HCT116 (cell line): Measurements from ENCODE around the gene ARID3A. TPM values are rescaled to one million over a fixed set of nuclear protein-coding genes. Genes with fewer than 3 reads are reported as not detected.

Experiments used
- ATAC-seq: fragments of 200-7000 bp; cut with Tn5 transposase; 2 replicates; pipeline ENCODE4 v1.9.1; 2020; ENCODE audit warnings: mild to moderate bottlenecking, moderate library complexity
- BruUV-seq: library from RNA; stranded (reverse); fragments of 400-500 nt; replicated peaks from 2 replicates; lab custom pipeline; 2021; lab: Mats Ljungman, UMichigan
- CTCF ChIA-PET: fragments of 300-600 bp; sonication (Branson Sonifier 250); formaldehyde crosslinking; loops from one replicate; lab custom pipeline; 2021; ENCODE audit warnings: antibody characterized with exemption; lab: Charles Lee
- POLR2A ChIA-PET: fragments of 300-600, 350-600 bp; sonication (Branson Sonifier 250); formaldehyde crosslinking; loops from one replicate; lab custom pipeline; 2021; ENCODE audit warnings: antibody characterized with exemption; lab: Charles Lee
- RAD21 ChIA-PET, 2 experiments: fragments of 300-600 bp; sonication (Branson Sonifier 250); formaldehyde crosslinking; loops; one replicate each; lab custom pipeline; 2023; ENCODE audit warnings: low total read pairs in 2 of 2; ENCODE audit not compliant: uncharacterized antibody in 2 of 2, unreplicated experiment in 2 of 2, low non-redundant PET in 1 of 2; lab: Charles Lee
- DNase-seq: peaks from one replicate; pipeline ENCODE4 v3.0.0-alpha.2; 2010; ENCODE audit warnings: low read depth, low spot score
- H2AFZ ChIP-seq: fragments of 200-600 bp; shearing (Covaris generic), sonication (generic); 2 replicates; pipeline ENCODE4 v1.6.1; 2017; ENCODE audit warnings: low read depth, mixed run types, mixed read lengths, antibody characterized with exemption, low read length; ENCODE audit not compliant: poor library complexity, severe bottlenecking
- H3K27ac ChIP-seq: 2 replicates; pipeline ENCODE4 v1.5.1; 2012; ENCODE audit warnings: low read depth, low read length
- H3K27me3 ChIP-seq: fragments of 200-600 bp; sonication (generic); 2 replicates; pipeline ENCODE4 v1.6.1; 2016; ENCODE audit warnings: mixed run types, low read length, mixed read lengths; ENCODE audit not compliant: insufficient read depth
- H3K36me3 ChIP-seq, 2 experiments: fragments of 200-500 bp in 1 of 2; fragments of 200-600 bp in 1 of 2; sonication (Bioruptor generic) in 1 of 2; sonication (generic) in 1 of 2; 2 replicates each; pipeline versions ENCODE4 v1.5.1 to v1.6.1; 2014 to 2016; ENCODE audit warnings: low read length in 2 of 2, inconsistent platforms in 1 of 2, mixed read lengths in 1 of 2, mixed run types in 1 of 2; ENCODE audit not compliant: insufficient read depth in 2 of 2, control insufficient read depth in 1 of 2
- H3K4me1 ChIP-seq, 2 experiments: fragments of 200-600 bp in 1 of 2; sonication (generic) in 1 of 2; 2 replicates each; pipeline versions ENCODE4 v1.5.1 to v1.6.1; 2012 to 2017; ENCODE audit warnings: low read length in 2 of 2, inconsistent platforms in 1 of 2, mild to moderate bottlenecking in 1 of 2, mixed read lengths in 1 of 2, mixed run types in 1 of 2, moderate library complexity in 1 of 2; ENCODE audit not compliant: insufficient read depth in 2 of 2, control insufficient read depth in 1 of 2
- H3K4me2 ChIP-seq: fragments of 200-600 bp; sonication (generic); 2 replicates; pipeline ENCODE4 v1.6.1; 2017; ENCODE audit warnings: mixed run types, low read length, mixed read lengths
- H3K4me3 ChIP-seq, 2 experiments: fragments of 200-600 bp in 1 of 2; sonication (generic) in 1 of 2; replicated peaks in 1 of 2; 2 replicates each; pipeline ENCODE4 v1.5.1; 2011 to 2016; ENCODE audit warnings: low read length in 2 of 2, control low read depth in 1 of 2, low read depth in 1 of 2, mild to moderate bottlenecking in 1 of 2, mixed read lengths in 1 of 2, mixed run types in 1 of 2
- H3K79me2 ChIP-seq: fragments of 200-600 bp; sonication (generic); 2 replicates; pipeline ENCODE4 v1.6.1; 2017; ENCODE audit warnings: mild to moderate bottlenecking, mixed run types, low read length, moderate library complexity, mixed read lengths; ENCODE audit not compliant: insufficient read depth
- H3K9ac ChIP-seq: fragments of 200-600 bp; sonication (generic); 2 replicates; pipeline ENCODE4 v1.6.1; 2016; ENCODE audit warnings: low read length, mixed read lengths
- H3K9me2 ChIP-seq: fragments of 200-600 bp; sonication (generic), shearing (Covaris generic); 2 replicates; pipeline ENCODE4 v1.6.1; 2017; ENCODE audit warnings: mixed run types, mild to moderate bottlenecking, moderate library complexity; ENCODE audit not compliant: insufficient read depth
- H3K9me3 ChIP-seq, 2 experiments: fragments of 200-500 bp in 1 of 2; fragments of 200-600 bp in 1 of 2; sonication (Bioruptor generic) in 1 of 2; sonication (generic) in 1 of 2; 2 replicates each; pipeline ENCODE4 v1.6.1; 2014 to 2017; ENCODE audit warnings: low read length in 2 of 2, mixed read lengths in 2 of 2, inconsistent platforms in 1 of 2, low read depth in 1 of 2, mild to moderate bottlenecking in 1 of 2, mixed run types in 1 of 2, moderate library complexity in 1 of 2; ENCODE audit not compliant: control insufficient read depth in 1 of 2, insufficient read depth in 1 of 2
- H4K20me1 ChIP-seq: fragments of 200-600 bp; sonication (generic), shearing (Covaris generic); 2 replicates; pipeline ENCODE4 v1.6.1; 2017; ENCODE audit warnings: mixed run types, mild to moderate bottlenecking, moderate library complexity; ENCODE audit not compliant: insufficient read depth
- ELF1 ChIP-seq: IDR thresholded peaks from 2 replicates; pipeline ENCODE4 v1.6.1; 2012; ENCODE audit warnings: low read depth, borderline replicate concordance
- EZH2 ChIP-seq: fragments of 200-600 bp; sonication (generic); IDR thresholded peaks from 2 replicates; pipeline ENCODE4 v1.6.1; 2017; ENCODE audit warnings: antibody characterized with exemption, mixed run types
- POLR2A ChIP-seq: IDR thresholded peaks from 2 replicates; pipeline ENCODE4 v1.7.0; 2011; ENCODE audit warnings: borderline replicate concordance; ENCODE audit not compliant: insufficient read depth, insufficient read length; ENCODE audit errors: extremely low read depth
- SIN3A ChIP-seq: IDR thresholded peaks from 2 replicates; pipeline ENCODE4 v1.6.1; 2012; ENCODE audit warnings: low read depth
- TCF7L2 ChIP-seq: IDR thresholded peaks from 2 replicates; pipeline ENCODE4 v1.7.0; 2011; ENCODE audit warnings: borderline replicate concordance, inconsistent platforms; ENCODE audit not compliant: insufficient read depth, insufficient read length; ENCODE audit errors: extremely low read depth
- YY1 ChIP-seq: IDR thresholded peaks from 2 replicates; pipeline ENCODE4 v1.6.1; 2011; ENCODE audit warnings: low read length, low read depth, moderate library complexity, mild to moderate bottlenecking; ENCODE audit not compliant: insufficient replicate concordance; ENCODE audit errors: extremely low read depth
- ZNF274 ChIP-seq: fragments of 200-500 bp; sonication (Bioruptor generic); IDR thresholded peaks from 2 replicates; pipeline ENCODE4 v1.6.1; 2014; ENCODE audit warnings: mild to moderate bottlenecking, low read depth, low read length, inconsistent platforms
- intact Hi-C: fragments of 100-400 bp; cut with micrococcal nuclease; formaldehyde crosslinking; loops from 2 replicates; pipeline ENCODE4 v1.10.0; 2022
- total RNA-seq: library from RNA; stranded (reverse); gene quantifications from one replicate; pipeline ENCODE4 v1.2.1, GENCODE V29; 2021; ENCODE audit not compliant: unreplicated experiment
- TF ChIP-seq, protein P1 (sequence below): IDR thresholded peaks from 2 replicates; pipeline ENCODE4 v1.6.1; 2011; ENCODE audit warnings: mild to moderate bottlenecking, low read length, moderate library complexity; ENCODE audit not compliant: insufficient replicate concordance; ENCODE audit errors: extremely low read depth
- TF ChIP-seq, protein P2 (sequence below): IDR thresholded peaks from 2 replicates; pipeline ENCODE4 v1.6.1; 2012; ENCODE audit warnings: low read depth
- TF ChIP-seq, protein P3 (sequence below): IDR thresholded peaks from 2 replicates; pipeline ENCODE4 v1.6.1; 2012
- TF ChIP-seq, protein P4 (sequence below): IDR thresholded peaks from 2 replicates; pipeline ENCODE4 v1.6.1; 2012

The ARID3A gene
- total RNA-seq, 1 experiment from 2014 or later, result 21.8 TPM

DNA sequence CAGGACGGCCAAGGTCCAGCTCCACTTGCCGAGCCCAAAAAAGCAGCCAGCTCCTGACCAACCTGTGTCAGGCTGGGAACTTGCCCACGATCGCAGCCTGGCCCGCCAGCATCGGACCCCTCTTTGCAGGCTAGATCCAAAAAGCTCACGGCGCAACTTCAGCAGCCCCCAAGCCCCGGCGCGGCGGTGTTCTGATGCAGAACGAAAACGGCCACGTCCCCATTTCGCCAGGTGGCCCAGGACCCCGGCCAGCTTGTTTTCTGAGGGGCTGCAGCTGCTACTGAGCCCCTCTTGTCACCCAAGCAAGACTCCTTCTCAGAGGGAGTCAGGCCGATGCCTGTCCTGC is 93.8 kb downstream of the ARID3A start:
- ChIA-PET POLR2A (interaction anchor here (0.5 kb wide), 1 partner anchor 24 kb away, joined by 3 read pairs; no protein-coding TSS in a partner anchor), RAD21 (interaction anchor here in 1 of 2 experiments (0.5 kb wide), 1 partner anchor 140 kb away, joined by 5 read pairs; no protein-coding TSS in a partner anchor), CTCF (interaction anchor here (1.0 kb wide), 1 partner anchor 36 kb away, joined by 3 read pairs; the partner anchor contains the start of gene WDR18)
- no peak overlapping the region for H2AFZ ChIP-seq
- no peaks in the 10 kb centered on the region for H3K9me3 ChIP-seq
- no peaks in the 10 kb centered on the region for H3K27me3 ChIP-seq
- no peak for ATAC-seq
- DNase-seq, result no peak
- H3K4me3 ChIP-seq, result peak overlapping the region; percentile 94 to 97
- H3K36me3 ChIP-seq, result peaks cover 0 to 16% of the 10 kb centered on the region in 2 experiments; a peak in 2 of 4 replicates
- peaks cover 64% of the 10 kb centered on the region for H3K79me2 ChIP-seq
- H3K4me2 ChIP-seq, result peak overlapping the region; percentile 99
- H3K9me2 ChIP-seq, result no peaks in the 10 kb centered on the region
- intact Hi-C loops, result no loop called here
- peaks cover 40 to 54% of the 10 kb centered on the region in 2 experiments for H3K4me1 ChIP-seq
- BruUV-seq, result no TSS peak
- no peak for TF ChIP-seq YY1
- no peak for TF ChIP-seq EZH2
- TF ChIP-seq SIN3A, result no peak
- H4K20me1 ChIP-seq, result no peaks in the 10 kb centered on the region; the same call in 1 of the 2 replicates
- H3K27ac ChIP-seq, result peak overlapping the region; percentile 86
- H3K9ac ChIP-seq, result peak overlapping the region; percentile 99

- Histone ChIP-seq H3K27ac (peak overlapping the region; percentile 86), H3K79me2 (peaks cover 57% of the 10 kb centered on the region), H4K20me1 (no peaks in the 10 kb centered on the region; the same call in 1 of the 2 replicates), H3K4me2 (peak overlapping the region; percentile 99), H3K9me3 (no peaks in the 10 kb centered on the region), H3K9me2 (no peaks in the 10 kb centered on the region), H3K9ac (peak overlapping the region; percentile 99), H3K36me3 (peaks cover 0 to 16% of the 10 kb centered on the region in 2 experiments; a peak in 2 of 4 replicates), H3K27me3 (no peaks in the 10 kb centered on the region), H3K4me3 (peak overlapping the region; percentile 94 to 97), H2AFZ (no peak overlapping the region), H3K4me1 (peaks cover 42 to 55% of the 10 kb centered on the region in 2 experiments)
- RAD21 ChIA-PET, result no interaction called here
- CTCF ChIA-PET, result interaction anchor here (1.0 kb wide), 1 partner anchor 36 kb away, joined by 3 read pairs; the partner anchor contains the start of gene WDR18
- ATAC-seq (no peak), DNase-seq (no peak)
- no TSS peak for BruUV-seq
- POLR2A ChIA-PET, result no interaction called here
- intact Hi-C loops, result loop anchor here (10.0 kb wide), 1 partner anchor 225 kb away; the partner anchor contains the start of genes ATP5F1D and MIDN
- TF ChIP-seq ZNF274, result no peak
- no peak for TF ChIP-seq POLR2A
- TF ChIP-seq, protein P1, sequence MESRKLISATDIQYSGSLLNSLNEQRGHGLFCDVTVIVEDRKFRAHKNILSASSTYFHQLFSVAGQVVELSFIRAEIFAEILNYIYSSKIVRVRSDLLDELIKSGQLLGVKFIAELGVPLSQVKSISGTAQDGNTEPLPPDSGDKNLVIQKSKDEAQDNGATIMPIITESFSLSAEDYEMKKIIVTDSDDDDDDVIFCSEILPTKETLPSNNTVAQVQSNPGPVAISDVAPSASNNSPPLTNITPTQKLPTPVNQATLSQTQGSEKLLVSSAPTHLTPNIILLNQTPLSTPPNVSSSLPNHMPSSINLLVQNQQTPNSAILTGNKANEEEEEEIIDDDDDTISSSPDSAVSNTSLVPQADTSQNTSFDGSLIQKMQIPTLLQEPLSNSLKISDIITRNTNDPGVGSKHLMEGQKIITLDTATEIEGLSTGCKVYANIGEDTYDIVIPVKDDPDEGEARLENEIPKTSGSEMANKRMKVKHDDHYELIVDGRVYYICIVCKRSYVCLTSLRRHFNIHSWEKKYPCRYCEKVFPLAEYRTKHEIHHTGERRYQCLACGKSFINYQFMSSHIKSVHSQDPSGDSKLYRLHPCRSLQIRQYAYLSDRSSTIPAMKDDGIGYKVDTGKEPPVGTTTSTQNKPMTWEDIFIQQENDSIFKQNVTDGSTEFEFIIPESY, result no peak
- TF ChIP-seq, protein P2, sequence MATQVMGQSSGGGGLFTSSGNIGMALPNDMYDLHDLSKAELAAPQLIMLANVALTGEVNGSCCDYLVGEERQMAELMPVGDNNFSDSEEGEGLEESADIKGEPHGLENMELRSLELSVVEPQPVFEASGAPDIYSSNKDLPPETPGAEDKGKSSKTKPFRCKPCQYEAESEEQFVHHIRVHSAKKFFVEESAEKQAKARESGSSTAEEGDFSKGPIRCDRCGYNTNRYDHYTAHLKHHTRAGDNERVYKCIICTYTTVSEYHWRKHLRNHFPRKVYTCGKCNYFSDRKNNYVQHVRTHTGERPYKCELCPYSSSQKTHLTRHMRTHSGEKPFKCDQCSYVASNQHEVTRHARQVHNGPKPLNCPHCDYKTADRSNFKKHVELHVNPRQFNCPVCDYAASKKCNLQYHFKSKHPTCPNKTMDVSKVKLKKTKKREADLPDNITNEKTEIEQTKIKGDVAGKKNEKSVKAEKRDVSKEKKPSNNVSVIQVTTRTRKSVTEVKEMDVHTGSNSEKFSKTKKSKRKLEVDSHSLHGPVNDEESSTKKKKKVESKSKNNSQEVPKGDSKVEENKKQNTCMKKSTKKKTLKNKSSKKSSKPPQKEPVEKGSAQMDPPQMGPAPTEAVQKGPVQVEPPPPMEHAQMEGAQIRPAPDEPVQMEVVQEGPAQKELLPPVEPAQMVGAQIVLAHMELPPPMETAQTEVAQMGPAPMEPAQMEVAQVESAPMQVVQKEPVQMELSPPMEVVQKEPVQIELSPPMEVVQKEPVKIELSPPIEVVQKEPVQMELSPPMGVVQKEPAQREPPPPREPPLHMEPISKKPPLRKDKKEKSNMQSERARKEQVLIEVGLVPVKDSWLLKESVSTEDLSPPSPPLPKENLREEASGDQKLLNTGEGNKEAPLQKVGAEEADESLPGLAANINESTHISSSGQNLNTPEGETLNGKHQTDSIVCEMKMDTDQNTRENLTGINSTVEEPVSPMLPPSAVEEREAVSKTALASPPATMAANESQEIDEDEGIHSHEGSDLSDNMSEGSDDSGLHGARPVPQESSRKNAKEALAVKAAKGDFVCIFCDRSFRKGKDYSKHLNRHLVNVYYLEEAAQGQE, result no peak
- TF ChIP-seq, protein P3, sequence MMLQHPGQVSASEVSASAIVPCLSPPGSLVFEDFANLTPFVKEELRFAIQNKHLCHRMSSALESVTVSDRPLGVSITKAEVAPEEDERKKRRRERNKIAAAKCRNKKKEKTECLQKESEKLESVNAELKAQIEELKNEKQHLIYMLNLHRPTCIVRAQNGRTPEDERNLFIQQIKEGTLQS, result no peak
- no peak for TF ChIP-seq TCF7L2
- TF ChIP-seq ELF1, result no peak
- TF ChIP-seq, protein P4, sequence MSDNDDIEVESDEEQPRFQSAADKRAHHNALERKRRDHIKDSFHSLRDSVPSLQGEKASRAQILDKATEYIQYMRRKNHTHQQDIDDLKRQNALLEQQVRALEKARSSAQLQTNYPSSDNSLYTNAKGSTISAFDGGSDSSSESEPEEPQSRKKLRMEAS, result no peak
Measured at GRCh38 chr19:1019980-1020867, 94.4 kb downstream of the ARID3A start.
